ENCODE results near the gene MYH9.
A peak's percentile ranks its signal among the peaks of the same experiment; 100 is the strongest.

DNA sequence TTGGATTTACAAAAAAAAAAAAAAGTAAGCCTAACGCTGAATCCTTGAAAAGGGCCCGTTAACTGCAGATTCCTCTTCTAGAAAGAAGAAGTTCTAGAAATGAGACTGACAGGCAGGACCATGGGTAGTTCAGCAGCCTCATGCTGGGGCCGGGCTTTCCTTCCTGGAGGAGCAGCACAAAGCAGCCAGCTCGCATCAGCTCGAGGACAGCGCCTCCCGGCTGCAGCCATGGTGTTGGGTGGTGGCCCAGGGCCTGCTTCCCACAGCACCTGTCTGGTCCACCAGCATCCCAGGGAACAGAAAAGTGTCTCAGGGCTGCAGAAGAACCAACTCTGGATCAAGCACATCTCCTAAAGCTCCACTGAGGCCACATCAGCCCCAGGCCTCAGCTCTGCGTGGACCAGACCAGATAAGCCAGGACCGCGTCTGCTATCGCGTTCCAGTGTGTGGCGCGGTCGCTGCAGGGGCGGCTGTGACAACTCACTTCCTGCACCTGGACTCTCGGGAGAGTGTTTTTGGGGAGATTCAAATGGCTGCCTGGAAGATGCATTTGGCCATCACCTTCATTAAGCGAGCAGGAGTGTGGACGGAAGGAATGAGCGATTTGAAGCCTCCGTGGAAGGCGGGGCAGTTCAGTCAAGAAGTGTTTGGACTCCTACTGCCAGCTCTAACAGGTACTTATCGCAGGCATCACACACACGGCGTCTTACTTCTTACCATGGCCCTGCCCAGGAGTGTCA is 53.5 kb downstream of the MYH9 start:
- TF ChIP-seq, protein P1, sequence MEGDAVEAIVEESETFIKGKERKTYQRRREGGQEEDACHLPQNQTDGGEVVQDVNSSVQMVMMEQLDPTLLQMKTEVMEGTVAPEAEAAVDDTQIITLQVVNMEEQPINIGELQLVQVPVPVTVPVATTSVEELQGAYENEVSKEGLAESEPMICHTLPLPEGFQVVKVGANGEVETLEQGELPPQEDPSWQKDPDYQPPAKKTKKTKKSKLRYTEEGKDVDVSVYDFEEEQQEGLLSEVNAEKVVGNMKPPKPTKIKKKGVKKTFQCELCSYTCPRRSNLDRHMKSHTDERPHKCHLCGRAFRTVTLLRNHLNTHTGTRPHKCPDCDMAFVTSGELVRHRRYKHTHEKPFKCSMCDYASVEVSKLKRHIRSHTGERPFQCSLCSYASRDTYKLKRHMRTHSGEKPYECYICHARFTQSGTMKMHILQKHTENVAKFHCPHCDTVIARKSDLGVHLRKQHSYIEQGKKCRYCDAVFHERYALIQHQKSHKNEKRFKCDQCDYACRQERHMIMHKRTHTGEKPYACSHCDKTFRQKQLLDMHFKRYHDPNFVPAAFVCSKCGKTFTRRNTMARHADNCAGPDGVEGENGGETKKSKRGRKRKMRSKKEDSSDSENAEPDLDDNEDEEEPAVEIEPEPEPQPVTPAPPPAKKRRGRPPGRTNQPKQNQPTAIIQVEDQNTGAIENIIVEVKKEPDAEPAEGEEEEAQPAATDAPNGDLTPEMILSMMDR (IDR thresholded peaks at IDR 0.05), result peak in 1 of 6 experiments; percentile 19
- no peak for TF ChIP-seq POLR2A (IDR thresholded peaks at IDR 0.05)

Measured in Peyer's patch (tissue), 4 donors.